Measurements from ENCODE around the gene GSTA3. TPM values are rescaled to one million over a fixed set of nuclear protein-coding genes. Genes with fewer than 3 reads are reported as not detected.

GSTA3 gene
- total RNA-seq, 2 donors from 2014 or later: not detected

GRCh38 chr6:52894285-52894684 lies 15.2 kb downstream of the GSTA3 start:
- Histone ChIP-seq H3K4me3 (no peak overlapping the region), H3K27ac (no peak overlapping the region), H3K36me3 (no peaks in the 10 kb centered on the region), H3K27me3 (no peaks in the 10 kb centered on the region), H3K4me1 (no peaks in the 10 kb centered on the region), H3K9me3 (no peaks in the 10 kb centered on the region)
- DNase-seq (ENCODE audit: low spot score): no peak
- no peak for TF ChIP-seq CTCF (IDR thresholded peaks at IDR 0.05)

DNA sequence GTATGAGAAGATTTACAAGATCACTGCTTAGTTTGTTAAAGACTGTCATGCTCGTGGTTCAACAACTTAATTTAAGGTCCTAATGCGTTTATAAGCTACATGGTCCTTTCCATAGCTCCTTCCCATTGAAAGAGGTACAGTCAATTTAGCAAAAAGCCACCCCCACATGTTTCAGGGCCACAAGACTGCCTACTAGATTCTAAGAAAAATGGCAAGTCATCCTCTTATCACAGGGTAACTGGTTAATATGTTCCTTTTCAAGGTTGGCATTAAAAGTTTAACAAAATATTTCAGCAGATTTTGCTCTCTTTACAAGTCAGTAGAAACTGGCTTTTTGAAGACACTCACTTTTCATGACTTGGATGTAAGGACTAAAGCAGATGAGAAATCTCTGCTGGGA lies 15.7 kb downstream of the GSTA3 start:
- H3K9me3 ChIP-seq: no peaks in the 10 kb centered on the region
- no peak for DNase-seq (ENCODE audit: low spot score)
- no peaks in the 10 kb centered on the region for H3K27me3 ChIP-seq
- no peaks in the 10 kb centered on the region for H3K36me3 ChIP-seq
- no peak overlapping the region for H3K27ac ChIP-seq
- H3K4me1 ChIP-seq: no peaks in the 10 kb centered on the region
- H3K4me3 ChIP-seq: no peak overlapping the region
- TF ChIP-seq CTCF (IDR thresholded peaks at IDR 0.05): no peak

- no peak overlapping the region for H3K27ac ChIP-seq
- H3K4me1 ChIP-seq: no peaks in the 10 kb centered on the region
- no peak for TF ChIP-seq CTCF (IDR thresholded peaks at IDR 0.05)
Observed at GRCh38 chr6:52893221-52893620, 16.3 kb downstream of the GSTA3 start.

GRCh38 chr6:52890018-52890417 lies 19.5 kb downstream of the GSTA3 start:
- DNase-seq (ENCODE audit: low spot score): no peak
- Histone ChIP-seq H3K4me1 (no peaks in the 10 kb centered on the region), H3K27me3 (no peaks in the 10 kb centered on the region), H3K36me3 (no peaks in the 10 kb centered on the region), H3K27ac (no peak overlapping the region), H3K9me3 (no peaks in the 10 kb centered on the region), H3K4me3 (no peak overlapping the region)
- TF ChIP-seq CTCF (IDR thresholded peaks at IDR 0.05): no peak

More at GRCh38 chr6:52893221-52893620, 16.3 kb downstream of the GSTA3 start:
- DNase-seq (ENCODE audit: low spot score): no peak
- no peaks in the 10 kb centered on the region for H3K9me3 ChIP-seq
- H3K4me3 ChIP-seq: no peak overlapping the region
- no peaks in the 10 kb centered on the region for H3K36me3 ChIP-seq
- no peaks in the 10 kb centered on the region for H3K27me3 ChIP-seq

GRCh38 chr6:52887910-52888524 lies 21.5 kb downstream of the GSTA3 start:
- Histone ChIP-seq H3K27ac (no peak overlapping the region), H3K36me3 (no peaks in the 10 kb centered on the region), H3K4me3 (no peak overlapping the region), H3K27me3 (no peaks in the 10 kb centered on the region), H3K4me1 (no peaks in the 10 kb centered on the region), H3K9me3 (no peaks in the 10 kb centered on the region)
- no peak for DNase-seq (ENCODE audit: low spot score)
- no peak for TF ChIP-seq CTCF (IDR thresholded peaks at IDR 0.05)
